MCF 10A (cell line): Measurements from ENCODE around the gene PAK1. TPM values are rescaled to one million over a fixed set of nuclear protein-coding genes. Genes with fewer than 3 reads are reported as not detected.

ENCODE experiments used
- BruUV-seq: library from RNA; stranded (reverse); fragments of 400-500 nt; replicated peaks from 2 replicates; lab custom pipeline; 2021; lab: Mats Ljungman, UMichigan
- CTCF ChIA-PET: fragments of 300-600 bp; sonication (Branson Sonifier 250); formaldehyde crosslinking; extraction: SDS; loops from one replicate; lab custom pipeline; 2021; ENCODE audit warnings: antibody characterized with exemption, inconsistent platforms; lab: Yijun Ruan, JAX
- POLR2A ChIA-PET: fragments of 300-600, 350-650 bp; sonication (Branson Sonifier 250); formaldehyde crosslinking; extraction: SDS; loops from one replicate; lab custom pipeline; 2020; ENCODE audit warnings: antibody characterized with exemption, inconsistent platforms; lab: Yijun Ruan, JAX
- DNase-seq: peaks from one replicate; pipeline ENCODE4 v3.0.0-alpha.2; 2018; ENCODE audit not compliant: unreplicated experiment
- H3K27ac Mint-ChIP-seq: one replicate; pipeline ENCODE4 v1.8.0; 2022; ENCODE audit warnings: mild to moderate bottlenecking, low read depth, mixed read lengths; ENCODE audit not compliant: unreplicated experiment
- H3K27me3 Mint-ChIP-seq: one replicate; pipeline ENCODE4 v1.8.0; 2022; ENCODE audit warnings: mixed read lengths; ENCODE audit not compliant: insufficient read depth, unreplicated experiment
- H3K36me3 Mint-ChIP-seq: one replicate; pipeline ENCODE4 v1.8.0; 2022; ENCODE audit warnings: mild to moderate bottlenecking, moderate library complexity, mixed read lengths; ENCODE audit not compliant: insufficient read depth, unreplicated experiment
- H3K4me1 Mint-ChIP-seq: one replicate; pipeline ENCODE4 v1.8.0; 2022; ENCODE audit warnings: mixed read lengths; ENCODE audit not compliant: insufficient read depth, unreplicated experiment
- H3K4me3 Mint-ChIP-seq: one replicate; pipeline ENCODE4 v1.8.0; 2022; ENCODE audit warnings: mild to moderate bottlenecking, moderate library complexity, mixed read lengths; ENCODE audit not compliant: unreplicated experiment
- H3K9me3 Mint-ChIP-seq: one replicate; pipeline ENCODE4 v1.8.0; 2022; ENCODE audit warnings: mixed read lengths; ENCODE audit not compliant: unreplicated experiment
- intact Hi-C: fragments of 100-400 bp; cut with micrococcal nuclease; formaldehyde crosslinking; loops from 2 replicates; pipeline ENCODE4 v1.14.1; 2022
- total RNA-seq: library from RNA; stranded (reverse); gene quantifications from 2 replicates; pipeline ENCODE4 v1.2.3, GENCODE V29; 2022
- TF ChIP-seq, protein P1 (sequence below): fragments of 200-600 bp; IDR thresholded peaks from one replicate; pipeline ENCODE4 v1.8.0; 2022; ENCODE audit warnings: antibody characterized with exemption, mild to moderate bottlenecking; ENCODE audit not compliant: unreplicated experiment

The PAK1 gene
- total RNA-seq, 1 experiment from 2014 or later: 24.0 TPM

DNA sequence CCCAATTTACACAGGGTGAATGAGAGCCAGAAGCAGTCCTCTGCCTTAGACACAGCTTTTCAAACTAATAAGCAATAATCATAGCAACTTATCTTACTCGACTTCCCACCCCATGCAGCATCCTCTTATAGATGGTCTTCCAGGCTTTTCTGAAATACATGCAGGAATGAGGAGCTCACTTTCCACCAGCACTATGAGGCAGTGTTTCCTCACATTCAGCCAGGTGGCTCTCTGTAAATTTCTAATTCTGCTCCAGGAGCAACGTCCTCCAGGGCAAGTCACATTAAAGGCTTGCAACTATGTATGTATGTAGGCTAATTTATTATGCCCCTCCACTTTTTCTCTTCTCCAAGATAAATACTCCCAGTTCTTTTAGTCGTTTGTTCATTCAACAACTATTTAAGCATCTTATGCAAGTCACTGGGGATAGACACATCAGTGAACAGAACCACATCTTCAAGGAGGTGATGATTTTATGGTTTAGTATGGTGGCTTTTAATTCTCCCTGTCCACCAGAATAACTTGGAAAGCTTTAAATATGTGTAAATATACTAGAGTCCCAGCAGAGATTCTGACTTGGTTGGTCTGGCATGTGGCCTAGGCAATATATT lies 59.9 kb downstream of the PAK1 start:
- H3K27ac Mint-ChIP-seq: no peak overlapping the region
- H3K4me1 Mint-ChIP-seq: peaks cover 21% of the 10 kb centered on the region
- no peak for DNase-seq
- POLR2A ChIA-PET: no interaction called here
- H3K4me3 Mint-ChIP-seq: no peak overlapping the region
- peaks cover 9% of the 10 kb centered on the region for H3K36me3 Mint-ChIP-seq
- H3K27me3 Mint-ChIP-seq: no peaks in the 10 kb centered on the region
- intact Hi-C loops: loop anchor here (5.0 kb wide), 1 partner anchor 133 kb away; no protein-coding TSS in a partner anchor
- CTCF ChIA-PET: interaction anchor here (0.5 kb wide), 1 partner anchor 8 kb away, joined by 3 read pairs; no protein-coding TSS in a partner anchor
- TF ChIP-seq, protein P1, sequence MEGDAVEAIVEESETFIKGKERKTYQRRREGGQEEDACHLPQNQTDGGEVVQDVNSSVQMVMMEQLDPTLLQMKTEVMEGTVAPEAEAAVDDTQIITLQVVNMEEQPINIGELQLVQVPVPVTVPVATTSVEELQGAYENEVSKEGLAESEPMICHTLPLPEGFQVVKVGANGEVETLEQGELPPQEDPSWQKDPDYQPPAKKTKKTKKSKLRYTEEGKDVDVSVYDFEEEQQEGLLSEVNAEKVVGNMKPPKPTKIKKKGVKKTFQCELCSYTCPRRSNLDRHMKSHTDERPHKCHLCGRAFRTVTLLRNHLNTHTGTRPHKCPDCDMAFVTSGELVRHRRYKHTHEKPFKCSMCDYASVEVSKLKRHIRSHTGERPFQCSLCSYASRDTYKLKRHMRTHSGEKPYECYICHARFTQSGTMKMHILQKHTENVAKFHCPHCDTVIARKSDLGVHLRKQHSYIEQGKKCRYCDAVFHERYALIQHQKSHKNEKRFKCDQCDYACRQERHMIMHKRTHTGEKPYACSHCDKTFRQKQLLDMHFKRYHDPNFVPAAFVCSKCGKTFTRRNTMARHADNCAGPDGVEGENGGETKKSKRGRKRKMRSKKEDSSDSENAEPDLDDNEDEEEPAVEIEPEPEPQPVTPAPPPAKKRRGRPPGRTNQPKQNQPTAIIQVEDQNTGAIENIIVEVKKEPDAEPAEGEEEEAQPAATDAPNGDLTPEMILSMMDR: no peak
- no peaks in the 10 kb centered on the region for H3K9me3 Mint-ChIP-seq
- BruUV-seq: no TSS peak

DNA sequence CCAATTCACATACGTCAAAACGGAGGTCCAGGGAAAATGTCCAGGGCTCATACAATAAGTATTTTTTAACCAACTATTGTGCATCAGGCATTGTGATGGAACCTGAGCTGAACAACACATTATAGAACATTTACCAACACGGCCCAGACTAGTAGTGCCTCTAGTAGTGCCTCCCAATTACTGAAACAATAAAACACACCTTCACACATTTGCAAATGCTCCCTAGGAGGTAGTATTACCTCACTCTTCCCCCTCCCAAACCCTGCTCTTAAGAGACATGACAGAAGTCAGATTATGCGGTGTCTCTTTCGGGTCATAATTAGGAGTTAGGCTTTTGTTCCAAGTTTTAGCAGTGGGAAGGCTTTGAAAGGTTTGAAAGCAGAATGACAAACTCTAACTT lies 61.1 kb downstream of the PAK1 start:
- POLR2A ChIA-PET: interaction anchor here (1.2 kb wide), 2 partner anchors 15 to 28 kb away, joined by 3 to 5 read pairs; no protein-coding TSS in a partner anchor
- CTCF ChIA-PET: interaction anchor here (0.6 to 2.2 kb wide), 6 partner anchors 12 to 218 kb away, joined by 3 to 7 read pairs (median 4); no protein-coding TSS in a partner anchor
- DNase-seq: no peak
- H3K9me3 Mint-ChIP-seq: no peaks in the 10 kb centered on the region
- H3K27ac Mint-ChIP-seq: no peak overlapping the region
- no peak overlapping the region for H3K4me3 Mint-ChIP-seq
- TF ChIP-seq, protein P1: no peak
- peaks cover 30% of the 10 kb centered on the region for H3K4me1 Mint-ChIP-seq
- no TSS peak for BruUV-seq
- no peaks in the 10 kb centered on the region for H3K27me3 Mint-ChIP-seq
- intact Hi-C loops: loop anchor here (5.0 kb wide), 1 partner anchor 134 kb away; no protein-coding TSS in a partner anchor
- H3K36me3 Mint-ChIP-seq: peaks cover 9% of the 10 kb centered on the region

DNA sequence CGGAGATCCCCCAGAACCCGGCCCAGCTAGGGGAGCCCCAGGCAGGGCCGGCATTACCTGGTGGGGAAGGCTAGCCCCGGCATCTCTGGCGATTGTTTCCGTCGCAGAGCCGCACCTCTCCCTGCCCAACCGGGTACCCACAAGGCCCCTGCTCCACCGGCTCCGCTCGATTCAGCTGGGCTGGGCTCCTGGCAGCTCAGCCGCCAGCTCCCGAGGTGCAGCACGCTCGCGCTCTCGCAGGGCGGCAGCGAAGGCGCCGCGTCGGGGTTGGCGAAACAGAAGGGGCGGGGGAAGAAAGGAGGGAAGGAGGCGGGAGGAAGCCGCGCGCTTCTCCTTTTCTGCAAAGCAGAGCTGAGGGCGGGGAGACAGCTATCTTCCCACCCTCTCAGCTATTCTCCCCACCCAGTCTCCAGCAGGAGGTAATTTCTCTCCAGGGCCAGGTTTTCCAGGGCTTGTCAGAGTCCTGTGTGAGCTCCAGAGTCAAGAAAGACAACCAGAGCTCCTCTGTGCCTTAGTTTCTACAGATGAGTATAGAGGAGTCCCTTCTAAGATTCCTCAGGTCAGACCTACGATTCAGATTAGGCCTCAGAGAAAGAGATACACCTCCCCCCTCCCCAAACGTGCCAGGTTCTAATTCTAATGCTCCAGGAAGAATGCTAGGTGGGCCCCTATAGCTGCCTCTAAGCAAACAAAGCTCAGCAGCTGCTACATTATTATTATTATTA lies 62.0 kb downstream of the PAK1 start:
- peaks cover 37% of the 10 kb centered on the region for H3K4me1 Mint-ChIP-seq
- H3K27me3 Mint-ChIP-seq: no peaks in the 10 kb centered on the region
- ChIA-PET CTCF (interaction anchor here (0.7 to 2.2 kb wide), 10 partner anchors 9 to 224 kb away, joined by 3 to 7 read pairs (median 4); no protein-coding TSS in a partner anchor), POLR2A (interaction anchor here (0.6 to 2.3 kb wide), 12 partner anchors 10 to 129 kb away, joined by 3 to 24 read pairs (median 3); no protein-coding TSS in a partner anchor)
- H3K9me3 Mint-ChIP-seq: no peaks in the 10 kb centered on the region
- H3K4me3 Mint-ChIP-seq: peak overlapping the region; percentile 90
- TF ChIP-seq, protein P1: no peak
- BruUV-seq: no TSS peak
- intact Hi-C loops: loop anchor here (2.0 to 5.0 kb wide), 2 partner anchors 135 to 217 kb away; no protein-coding TSS in a partner anchor
- H3K36me3 Mint-ChIP-seq: peaks cover 9% of the 10 kb centered on the region
- H3K27ac Mint-ChIP-seq: peak overlapping the region; percentile 87
- DNase-seq: peak; percentile 90
